ENCODE data around the gene CRB3.
A peak's percentile ranks its signal among the peaks of the same experiment; 100 is the strongest.

Gene CRB3

GRCh38 chr19:6433165-6433564 is 30.9 kb upstream of the CRB3 start:
- no peak for DNase-seq (ENCODE audit: low read depth)

- no peak for DNase-seq (ENCODE audit: low read depth)
Measured at GRCh38 chr19:6433663-6434062, 30.4 kb upstream of the CRB3 start, which contains the start of gene SLC25A41. Gene SLC25A41 (minus strand): TSS chr19:6433763. CDS start chr19:6433693, 70 bp downstream.

- DNase-seq (ENCODE audit: low read depth): no peak
Measured at GRCh38 chr19:6439743-6440142, 24.3 kb upstream of the CRB3 start.

- DNase-seq (ENCODE audit: low read depth): no peak
Measured at GRCh38 chr19:6440905-6441304, 23.2 kb upstream of the CRB3 start.

- no peak for DNase-seq (ENCODE audit: low read depth)
Measured at GRCh38 chr19:6442087-6442688, 21.9 kb upstream of the CRB3 start.

GRCh38 chr19:6443986-6444385 is 20.1 kb upstream of the CRB3 start:
- DNase-seq (ENCODE audit: low read depth): no peak

GRCh38 chr19:6446452-6446851 is 17.6 kb upstream of the CRB3 start:
- no peak for DNase-seq (ENCODE audit: low read depth)

- no peak for DNase-seq (ENCODE audit: low read depth)
Measured at GRCh38 chr19:6448045-6448444, 16.0 kb upstream of the CRB3 start.

- DNase-seq (ENCODE audit: low read depth): no peak
Measured at GRCh38 chr19:6450166-6450565, 13.9 kb upstream of the CRB3 start.

GRCh38 chr19:6451583-6452222 is 12.4 kb upstream of the CRB3 start:
- no peak for DNase-seq (ENCODE audit: low read depth)

- no peak for DNase-seq (ENCODE audit: low read depth)
Measured at GRCh38 chr19:6452223-6452614, 11.9 kb upstream of the CRB3 start.

- DNase-seq (ENCODE audit: low read depth): no peak
Measured at GRCh38 chr19:6452899-6453298, 11.2 kb upstream of the CRB3 start.

- no peak for DNase-seq (ENCODE audit: low read depth)
Measured at GRCh38 chr19:6453951-6454565, 10.0 kb upstream of the CRB3 start.

- no peak for DNase-seq (ENCODE audit: low read depth)
Measured at GRCh38 chr19:6455924-6456323, 8.1 kb upstream of the CRB3 start.

GRCh38 chr19:6457958-6458694 is 5.9 kb upstream of the CRB3 start:
- DNase-seq (ENCODE audit: low read depth): no peak

- no peak for DNase-seq (ENCODE audit: low read depth)
Measured at GRCh38 chr19:6458695-6459261, 5.3 kb upstream of the CRB3 start.

- DNase-seq (ENCODE audit: low read depth): peak; percentile 54
Measured at GRCh38 chr19:6459262-6460098, 4.6 kb upstream of the CRB3 start, which contains the start of gene SLC25A23. Gene SLC25A23 (minus strand): TSS chr19:6459792. CDS start chr19:6459628, 164 bp downstream.

GRCh38 chr19:6460099-6460884 is 3.8 kb upstream of the CRB3 start:
- peak; percentile 94 for DNase-seq (ENCODE audit: low read depth)

GRCh38 chr19:6465006-6465405 is 935 bp downstream of the CRB3 start:
- no peak for DNase-seq (ENCODE audit: low read depth)

GRCh38 chr19:6465663-6466062 is 1.6 kb downstream of the CRB3 start:
- DNase-seq (ENCODE audit: low read depth): no peak

Data from activated T-cell treated with anti-CD3 and anti-CD28 coated beads for 24 hours (primary cell).